Choroid plexus epithelial cell (primary cell): ENCODE data around the gene HOXC4.

Experiments
- DNase-seq: peaks from one replicate; pipeline ENCODE4 v3.0.0-alpha.2; 2010; ENCODE audit warnings: low read depth
- H3K4me3 ChIP-seq: 2 replicates; pipeline ENCODE4 v1.5.1; 2011; ENCODE audit warnings: low read depth, mild to moderate bottlenecking, control low read depth, low read length, moderate library complexity
- CTCF ChIP-seq: conservative IDR thresholded peaks from 2 replicates; pipeline ENCODE4 v1.5.1; 2011; ENCODE audit warnings: low read depth, mild to moderate bottlenecking, control low read depth, inconsistent platforms, low read length, moderate library complexity

The HOXC4 gene

GRCh38 chr12:54006559-54007220, 46.9 kb upstream of the HOXC4 start:
- no peak overlapping the region for H3K4me3 ChIP-seq
- DNase-seq = no peak
- no peak for TF ChIP-seq CTCF

GRCh38 chr12:54007538-54008259, 45.9 kb upstream of the HOXC4 start:
- H3K4me3 ChIP-seq = no peak overlapping the region
- no peak for DNase-seq
- TF ChIP-seq CTCF = no peak

GRCh38 chr12:54008260-54008552, 45.4 kb upstream of the HOXC4 start:
- no peak for TF ChIP-seq CTCF
- H3K4me3 ChIP-seq = no peak overlapping the region
- no peak for DNase-seq

- TF ChIP-seq CTCF = no peak
- H3K4me3 ChIP-seq = no peak overlapping the region
- no peak for DNase-seq
Measured at GRCh38 chr12:54009171-54010052, 44.2 kb upstream of the HOXC4 start.

- H3K4me3 ChIP-seq = no peak overlapping the region
- no peak for TF ChIP-seq CTCF
- DNase-seq = no peak
Measured at GRCh38 chr12:54010053-54010971, 43.3 kb upstream of the HOXC4 start.

- no peak overlapping the region for H3K4me3 ChIP-seq
- TF ChIP-seq CTCF = no peak
- no peak for DNase-seq
Measured at GRCh38 chr12:54010972-54011664, 42.5 kb upstream of the HOXC4 start.
